ENCODE measurements around the gene TMEM232.

Gene TMEM232

DNA sequence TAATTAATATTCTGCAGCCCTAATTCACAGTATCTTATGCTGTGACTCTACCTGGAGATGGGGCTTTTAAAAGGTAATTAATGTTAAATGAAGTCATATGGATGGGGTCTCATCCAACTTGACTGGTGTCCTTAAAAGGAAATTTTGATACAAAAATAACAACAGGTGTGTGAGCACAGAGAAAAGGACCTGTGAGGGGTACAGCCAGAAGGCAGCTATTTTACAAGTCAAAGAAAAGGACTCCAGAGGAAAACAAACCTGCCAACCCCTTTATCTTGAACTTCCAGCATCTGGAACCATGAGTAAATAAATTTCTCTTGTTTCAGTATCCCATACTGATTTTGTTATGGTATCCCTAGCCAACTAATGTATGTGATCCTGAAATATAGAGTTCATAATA, 250.3 kb downstream of the TMEM232 start:
- TF ChIP-seq, protein P1, sequence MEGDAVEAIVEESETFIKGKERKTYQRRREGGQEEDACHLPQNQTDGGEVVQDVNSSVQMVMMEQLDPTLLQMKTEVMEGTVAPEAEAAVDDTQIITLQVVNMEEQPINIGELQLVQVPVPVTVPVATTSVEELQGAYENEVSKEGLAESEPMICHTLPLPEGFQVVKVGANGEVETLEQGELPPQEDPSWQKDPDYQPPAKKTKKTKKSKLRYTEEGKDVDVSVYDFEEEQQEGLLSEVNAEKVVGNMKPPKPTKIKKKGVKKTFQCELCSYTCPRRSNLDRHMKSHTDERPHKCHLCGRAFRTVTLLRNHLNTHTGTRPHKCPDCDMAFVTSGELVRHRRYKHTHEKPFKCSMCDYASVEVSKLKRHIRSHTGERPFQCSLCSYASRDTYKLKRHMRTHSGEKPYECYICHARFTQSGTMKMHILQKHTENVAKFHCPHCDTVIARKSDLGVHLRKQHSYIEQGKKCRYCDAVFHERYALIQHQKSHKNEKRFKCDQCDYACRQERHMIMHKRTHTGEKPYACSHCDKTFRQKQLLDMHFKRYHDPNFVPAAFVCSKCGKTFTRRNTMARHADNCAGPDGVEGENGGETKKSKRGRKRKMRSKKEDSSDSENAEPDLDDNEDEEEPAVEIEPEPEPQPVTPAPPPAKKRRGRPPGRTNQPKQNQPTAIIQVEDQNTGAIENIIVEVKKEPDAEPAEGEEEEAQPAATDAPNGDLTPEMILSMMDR (IDR thresholded peaks at IDR 0.05; ENCODE audit: extremely low read depth, missing control alignments), result no peak
- no peak for DNase-seq (ENCODE audit: low spot score)

DNA sequence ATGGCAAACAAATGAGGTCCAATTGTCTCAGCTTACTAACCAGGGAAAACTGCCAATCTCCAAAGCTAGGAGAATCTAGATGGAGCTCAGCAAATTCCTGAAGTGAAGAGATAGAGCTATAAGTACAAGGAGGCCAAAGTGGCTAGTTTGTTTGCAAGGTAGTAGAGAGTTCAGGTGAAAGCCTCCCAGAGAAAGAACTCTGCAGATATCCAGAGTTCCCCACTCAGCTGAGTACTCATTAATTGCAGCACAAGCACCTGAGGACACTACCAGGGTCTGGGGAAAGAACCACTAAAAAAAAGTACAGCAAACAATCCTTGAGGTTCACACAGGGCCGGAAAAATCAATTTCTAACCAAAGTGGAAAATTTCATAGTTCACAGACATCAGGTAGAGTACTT, 250.9 kb downstream of the TMEM232 start:
- DNase-seq (ENCODE audit: low spot score), result no peak
- TF ChIP-seq, protein P1 (IDR thresholded peaks at IDR 0.05; ENCODE audit: extremely low read depth, missing control alignments), result no peak

DNA sequence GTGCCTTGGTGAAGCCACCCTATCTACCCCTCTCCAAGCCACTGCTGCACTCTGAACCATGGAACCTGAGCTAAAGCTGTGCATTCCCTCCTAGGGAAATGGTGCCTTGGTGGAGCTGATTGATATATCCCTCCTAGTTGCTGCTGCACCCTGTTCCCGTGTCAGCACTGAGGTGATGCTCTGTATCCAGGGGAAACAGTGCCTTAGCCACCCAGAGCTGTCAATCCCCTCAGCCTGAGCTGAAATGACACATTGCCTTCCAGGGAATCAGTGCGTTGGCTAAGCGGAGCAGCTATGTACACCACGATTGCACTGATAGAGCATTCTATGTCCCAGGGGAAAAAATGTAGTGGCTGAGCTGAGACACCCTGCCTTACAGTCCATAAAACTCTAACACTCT, 257.0 kb downstream of the TMEM232 start:
- DNase-seq (ENCODE audit: low spot score), result no peak
- TF ChIP-seq, protein P1 (IDR thresholded peaks at IDR 0.05; ENCODE audit: extremely low read depth, missing control alignments), result no peak

DNA sequence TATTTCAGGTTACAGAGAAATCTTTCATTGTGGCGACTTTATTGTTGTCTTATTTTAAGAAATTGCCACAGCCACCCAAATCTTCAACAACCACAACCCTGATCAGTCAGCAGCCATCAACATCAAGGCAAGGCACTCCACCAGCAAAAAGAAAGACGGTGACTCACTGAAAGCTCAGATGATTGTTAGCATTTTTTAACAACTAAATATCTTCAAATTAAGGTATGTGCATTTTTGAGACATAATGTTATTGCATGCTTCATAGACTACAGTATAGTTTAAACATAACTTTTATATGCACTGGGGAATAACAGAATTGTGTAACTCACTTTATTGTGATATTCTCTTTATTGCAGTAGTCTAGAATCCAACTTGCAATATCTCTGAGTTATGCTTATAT, 263.4 kb downstream of the TMEM232 start:
- no peak for DNase-seq (ENCODE audit: low spot score)
- TF ChIP-seq, protein P1 (IDR thresholded peaks at IDR 0.05; ENCODE audit: extremely low read depth, missing control alignments), result no peak

DNA sequence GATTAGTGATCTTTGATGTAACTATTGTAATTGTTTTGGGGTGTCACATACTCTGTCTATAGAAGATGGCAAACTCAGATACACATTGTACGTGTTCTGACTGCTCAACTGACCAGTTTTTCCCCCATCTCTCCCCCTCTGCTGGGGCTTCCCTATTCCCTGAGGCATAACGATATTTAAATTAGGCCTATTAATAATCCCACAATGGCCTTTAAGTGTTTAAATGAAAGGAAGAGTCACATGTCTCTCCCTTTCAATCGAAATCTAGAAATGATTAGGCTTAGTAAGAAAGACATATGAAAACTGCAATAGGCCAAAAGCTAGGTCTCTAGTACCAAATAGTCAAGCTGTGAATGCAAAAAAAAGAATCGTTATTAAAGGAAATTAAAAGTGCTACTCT, 265.6 kb downstream of the TMEM232 start:
- no peak for DNase-seq (ENCODE audit: low spot score)
- TF ChIP-seq, protein P1 (IDR thresholded peaks at IDR 0.05; ENCODE audit: extremely low read depth, missing control alignments), result no peak

DNA sequence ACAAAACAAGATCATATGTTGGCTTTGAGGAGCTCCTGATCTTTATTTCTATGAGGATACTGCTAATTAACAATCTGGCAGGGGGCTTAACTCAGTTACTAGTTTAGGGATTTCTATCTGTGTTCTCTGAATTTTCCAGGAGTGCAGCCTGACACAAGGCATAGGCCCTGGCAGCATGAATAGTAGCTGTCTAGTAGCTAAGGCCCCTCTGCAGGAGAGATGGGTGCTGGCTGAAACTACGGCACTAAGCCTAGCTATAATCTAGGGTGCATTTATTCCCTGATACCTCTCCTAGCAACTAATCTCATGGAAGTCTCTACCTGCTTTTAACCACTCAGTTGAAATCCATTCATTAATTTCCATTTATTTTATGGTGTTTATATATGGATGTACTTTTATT, 268.2 kb downstream of the TMEM232 start:
- TF ChIP-seq, protein P1 (IDR thresholded peaks at IDR 0.05; ENCODE audit: extremely low read depth, missing control alignments), result no peak
- DNase-seq (ENCODE audit: low spot score), result no peak

DNA sequence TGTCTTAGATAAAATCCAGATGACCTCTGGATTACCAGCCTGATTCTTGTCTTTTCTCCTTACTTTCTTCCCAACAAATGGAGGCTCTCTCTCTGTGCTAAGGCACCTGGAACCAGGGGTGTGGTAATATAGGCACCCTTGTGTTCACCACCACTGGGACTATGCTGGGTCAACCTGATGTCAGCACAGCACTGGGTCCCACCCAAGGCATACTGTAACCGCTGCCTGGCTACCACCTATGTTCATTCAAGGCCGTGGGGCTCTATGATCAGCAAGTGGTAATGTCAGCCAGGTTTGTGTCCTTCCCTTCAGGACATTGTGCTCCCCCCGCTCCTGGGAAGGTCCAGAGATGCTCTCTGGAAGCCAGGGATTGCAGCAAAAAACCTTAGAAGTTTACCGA, 283.6 kb downstream of the TMEM232 start:
- TF ChIP-seq, protein P1 (IDR thresholded peaks at IDR 0.05; ENCODE audit: extremely low read depth, missing control alignments), result no peak
- DNase-seq (ENCODE audit: low spot score), result no peak
